ENCODE measurements around the gene KCTD6.

DNA sequence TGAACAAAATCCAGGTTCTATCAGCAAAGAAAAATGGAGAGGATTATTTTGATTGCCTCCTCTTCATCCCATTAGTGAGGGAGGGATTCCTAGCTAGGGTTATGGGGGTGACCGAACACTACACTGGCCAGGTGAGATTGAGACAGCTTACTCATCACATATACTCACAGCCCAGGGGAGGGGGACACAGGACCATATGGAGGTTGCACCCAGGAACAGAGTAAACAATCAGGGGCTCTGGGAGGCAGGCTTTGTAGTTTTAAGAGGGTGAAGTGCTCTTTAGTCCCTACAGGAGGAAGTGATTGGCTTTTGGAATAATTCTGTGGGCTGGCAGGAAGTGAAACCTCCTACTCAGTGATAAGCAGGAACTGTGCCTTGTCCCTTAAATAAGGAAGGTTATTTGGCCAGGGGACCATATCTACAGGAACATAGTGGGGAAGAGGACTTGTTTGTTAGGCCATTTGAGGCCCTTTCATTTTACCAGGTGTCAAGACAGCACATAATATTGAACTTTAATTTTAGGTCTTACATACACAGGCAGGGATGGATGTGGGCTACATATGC is 17.5 kb upstream of the KCTD6 start:
- TF ChIP-seq, protein P1, sequence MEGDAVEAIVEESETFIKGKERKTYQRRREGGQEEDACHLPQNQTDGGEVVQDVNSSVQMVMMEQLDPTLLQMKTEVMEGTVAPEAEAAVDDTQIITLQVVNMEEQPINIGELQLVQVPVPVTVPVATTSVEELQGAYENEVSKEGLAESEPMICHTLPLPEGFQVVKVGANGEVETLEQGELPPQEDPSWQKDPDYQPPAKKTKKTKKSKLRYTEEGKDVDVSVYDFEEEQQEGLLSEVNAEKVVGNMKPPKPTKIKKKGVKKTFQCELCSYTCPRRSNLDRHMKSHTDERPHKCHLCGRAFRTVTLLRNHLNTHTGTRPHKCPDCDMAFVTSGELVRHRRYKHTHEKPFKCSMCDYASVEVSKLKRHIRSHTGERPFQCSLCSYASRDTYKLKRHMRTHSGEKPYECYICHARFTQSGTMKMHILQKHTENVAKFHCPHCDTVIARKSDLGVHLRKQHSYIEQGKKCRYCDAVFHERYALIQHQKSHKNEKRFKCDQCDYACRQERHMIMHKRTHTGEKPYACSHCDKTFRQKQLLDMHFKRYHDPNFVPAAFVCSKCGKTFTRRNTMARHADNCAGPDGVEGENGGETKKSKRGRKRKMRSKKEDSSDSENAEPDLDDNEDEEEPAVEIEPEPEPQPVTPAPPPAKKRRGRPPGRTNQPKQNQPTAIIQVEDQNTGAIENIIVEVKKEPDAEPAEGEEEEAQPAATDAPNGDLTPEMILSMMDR (conservative IDR thresholded peaks at IDR 0.05; ENCODE audit: low read depth, low read length), result no peak
- no peak for TF ChIP-seq EZH2 (IDR thresholded peaks at IDR 0.05; ENCODE audit: borderline replicate concordance, low read depth, low read length, poor library complexity, severe bottlenecking)

Data from A673 (cell line).